Measurements from ENCODE around the gene TRPT1.

GRCh38 chr11:64248578-64248977 lies 22.6 kb upstream of the TRPT1 start:
- TF ChIP-seq REST (tag by site-specific recombination; IDR thresholded peaks at IDR 0.05) (no peak), CTCF (tag by site-specific recombination; IDR thresholded peaks at IDR 0.05) (no peak), ZNF280D (tag by site-specific recombination; IDR thresholded peaks at IDR 0.05) (no peak), ZNF24 (tag by site-specific recombination; IDR thresholded peaks at IDR 0.05) (no peak), ZNF549 (tag by site-specific recombination; IDR thresholded peaks at IDR 0.05) (no peak), YY1 (tag by site-specific recombination; IDR thresholded peaks at IDR 0.05) (no peak)
- TF ChIP-seq, protein P1, sequence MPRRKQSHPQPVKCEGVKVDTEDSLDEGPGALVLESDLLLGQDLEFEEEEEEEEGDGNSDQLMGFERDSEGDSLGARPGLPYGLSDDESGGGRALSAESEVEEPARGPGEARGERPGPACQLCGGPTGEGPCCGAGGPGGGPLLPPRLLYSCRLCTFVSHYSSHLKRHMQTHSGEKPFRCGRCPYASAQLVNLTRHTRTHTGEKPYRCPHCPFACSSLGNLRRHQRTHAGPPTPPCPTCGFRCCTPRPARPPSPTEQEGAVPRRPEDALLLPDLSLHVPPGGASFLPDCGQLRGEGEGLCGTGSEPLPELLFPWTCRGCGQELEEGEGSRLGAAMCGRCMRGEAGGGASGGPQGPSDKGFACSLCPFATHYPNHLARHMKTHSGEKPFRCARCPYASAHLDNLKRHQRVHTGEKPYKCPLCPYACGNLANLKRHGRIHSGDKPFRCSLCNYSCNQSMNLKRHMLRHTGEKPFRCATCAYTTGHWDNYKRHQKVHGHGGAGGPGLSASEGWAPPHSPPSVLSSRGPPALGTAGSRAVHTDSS (tag by site-specific recombination; IDR thresholded peaks at IDR 0.05), result no peak

Data from HEK293 (cell line).